HG03025 (cell line): Measurements from ENCODE around the gene FRYL.
"Not testable (repeated sequence)": the region's sequence is repeated elsewhere in the genome, so short reads cannot be mapped to it uniquely, and the experiment has no call there.

ENCODE experiments used
- ATAC-seq: cut with Tn5 transposase; IDR thresholded peaks from one replicate; pipeline ENCODE4 v1.9.1; 2021; ENCODE audit warnings: mild to moderate bottlenecking, moderate library complexity; ENCODE audit not compliant: unreplicated experiment, low FRiP score

FRYL gene

DNA sequence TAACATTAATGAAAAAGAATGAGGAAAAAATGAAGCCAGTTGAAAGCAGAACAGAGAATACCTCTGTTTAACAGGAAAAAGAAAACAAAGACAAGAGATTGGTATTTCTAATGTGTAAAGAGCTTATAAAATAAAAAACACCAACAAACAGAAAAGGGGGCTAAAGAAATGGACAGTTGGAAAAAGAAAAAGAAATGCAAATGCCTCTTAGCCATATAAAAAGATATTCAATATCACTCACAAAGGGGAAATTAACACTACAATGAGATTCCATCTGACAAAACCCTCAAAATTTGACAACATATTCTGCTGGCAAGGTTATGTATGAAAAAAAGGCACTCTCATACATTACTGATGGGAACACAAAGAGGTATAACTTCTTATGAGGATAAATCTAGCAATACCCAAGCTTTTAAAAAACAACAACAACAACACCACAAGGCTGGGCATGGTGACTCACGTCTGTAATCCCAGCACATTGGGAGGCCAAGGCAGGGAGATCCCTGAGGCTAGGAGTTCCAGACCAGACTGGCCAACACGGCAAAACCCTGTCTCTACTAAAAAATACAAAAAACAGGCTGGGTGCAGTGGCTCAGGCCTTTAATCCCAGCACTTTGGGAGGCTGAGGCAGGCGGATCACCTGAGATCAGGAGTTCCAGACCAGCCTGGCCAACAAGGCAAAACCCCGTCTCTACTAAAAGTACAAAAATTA, 75.8 kb downstream of the FRYL start:
- no peak for ATAC-seq

DNA sequence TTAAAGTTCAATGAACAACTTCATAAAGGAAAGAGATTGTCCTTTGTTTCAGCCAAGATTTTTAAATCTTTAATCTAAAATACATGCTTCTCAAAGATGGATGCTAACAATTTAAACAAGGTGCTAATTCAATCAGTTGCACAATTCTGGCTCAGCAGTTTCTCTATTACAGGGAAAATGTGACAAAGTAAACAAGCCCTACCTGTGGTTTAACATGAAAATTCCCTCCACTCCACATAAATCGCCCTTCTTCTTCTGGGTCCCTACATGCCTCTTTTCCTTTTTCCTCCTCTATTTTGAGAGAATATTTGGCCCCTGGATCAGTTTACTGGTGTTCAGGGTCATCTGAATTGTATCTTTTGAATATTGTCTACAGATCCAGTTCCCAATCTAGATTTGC, 80.6 kb downstream of the FRYL start:
- no peak for ATAC-seq

DNA sequence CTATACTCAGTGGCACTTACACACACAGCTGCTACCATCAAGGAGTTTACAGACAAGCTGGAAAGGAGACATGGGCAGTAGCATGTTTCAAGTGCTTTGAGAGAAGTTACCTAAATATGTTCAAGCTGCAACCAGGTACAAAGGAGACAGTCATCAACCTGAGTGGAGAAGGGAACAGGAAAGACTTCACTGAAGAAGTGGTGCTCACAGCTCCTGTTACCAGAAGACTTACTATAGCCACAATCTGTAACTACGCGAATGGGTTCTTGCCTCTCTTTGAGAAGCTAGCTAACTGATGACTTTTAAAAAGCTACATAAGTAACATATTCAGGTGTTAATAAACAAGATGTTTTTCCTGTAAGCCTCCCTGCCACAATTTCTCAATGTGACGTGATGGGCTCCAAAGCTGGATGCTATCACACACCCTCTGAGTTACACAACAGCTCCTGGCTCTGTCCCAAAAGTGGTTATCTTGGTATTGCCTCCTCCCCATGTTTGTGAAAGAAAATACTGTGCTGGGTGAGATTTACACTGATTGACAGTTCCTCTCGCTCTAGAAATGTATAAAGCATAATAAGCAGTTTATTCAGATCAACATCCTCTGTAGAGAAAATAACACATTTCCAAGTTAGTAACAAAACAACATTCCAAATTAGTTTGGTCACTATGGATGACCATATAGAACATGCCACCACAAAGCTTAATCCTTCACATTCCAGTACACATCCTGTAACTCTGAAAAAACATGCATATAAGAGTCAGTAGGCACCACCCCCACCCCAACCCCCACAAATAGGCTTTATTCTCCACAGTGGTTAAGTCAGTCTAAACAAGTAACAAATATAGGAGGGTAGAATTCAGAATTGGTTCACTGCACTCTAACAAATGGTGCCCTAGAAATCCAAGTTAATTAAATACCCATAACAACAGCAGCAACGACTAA, 81.8 kb downstream of the FRYL start:
- ATAC-seq = no peak

DNA sequence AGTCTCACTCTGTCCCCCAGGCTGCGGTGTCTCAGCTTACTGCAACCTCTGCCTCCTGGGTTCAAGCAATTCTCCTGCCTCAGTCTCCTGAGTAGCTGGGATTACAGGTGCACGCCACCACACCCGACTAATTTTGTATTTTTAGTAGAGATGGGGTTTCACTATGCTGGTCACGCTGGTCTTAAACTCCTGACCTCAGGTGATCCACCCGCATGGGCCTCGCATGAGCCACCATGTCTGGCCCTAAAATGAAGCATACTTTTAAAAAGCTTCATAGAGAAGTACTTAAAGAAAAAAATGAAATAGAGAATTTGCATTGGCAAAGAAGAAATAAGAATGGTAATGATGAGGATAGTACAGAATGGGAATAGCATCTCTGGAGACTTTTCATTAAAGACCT, 82.6 kb downstream of the FRYL start:
- ATAC-seq = not testable (repeated sequence)

DNA sequence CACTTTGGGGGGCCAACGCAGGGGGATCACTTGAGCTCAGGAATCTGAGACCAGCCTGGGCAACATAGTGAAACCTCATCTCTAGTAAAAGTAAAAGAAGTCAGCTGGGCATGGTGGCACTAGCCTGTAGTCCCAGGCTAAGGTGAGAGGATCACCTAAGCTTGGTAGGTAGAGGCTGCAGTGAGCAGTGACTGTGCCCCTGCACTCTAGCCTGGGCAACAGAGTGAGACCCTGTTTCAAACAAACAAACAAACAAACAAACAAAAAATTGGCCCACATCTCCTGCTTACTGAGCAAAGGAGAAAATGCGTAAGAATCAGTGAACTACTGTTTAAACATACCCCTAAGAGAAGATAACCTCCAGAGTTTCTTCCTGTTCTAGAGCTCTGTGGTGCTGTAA, 85.3 kb downstream of the FRYL start:
- ATAC-seq = no peak

DNA sequence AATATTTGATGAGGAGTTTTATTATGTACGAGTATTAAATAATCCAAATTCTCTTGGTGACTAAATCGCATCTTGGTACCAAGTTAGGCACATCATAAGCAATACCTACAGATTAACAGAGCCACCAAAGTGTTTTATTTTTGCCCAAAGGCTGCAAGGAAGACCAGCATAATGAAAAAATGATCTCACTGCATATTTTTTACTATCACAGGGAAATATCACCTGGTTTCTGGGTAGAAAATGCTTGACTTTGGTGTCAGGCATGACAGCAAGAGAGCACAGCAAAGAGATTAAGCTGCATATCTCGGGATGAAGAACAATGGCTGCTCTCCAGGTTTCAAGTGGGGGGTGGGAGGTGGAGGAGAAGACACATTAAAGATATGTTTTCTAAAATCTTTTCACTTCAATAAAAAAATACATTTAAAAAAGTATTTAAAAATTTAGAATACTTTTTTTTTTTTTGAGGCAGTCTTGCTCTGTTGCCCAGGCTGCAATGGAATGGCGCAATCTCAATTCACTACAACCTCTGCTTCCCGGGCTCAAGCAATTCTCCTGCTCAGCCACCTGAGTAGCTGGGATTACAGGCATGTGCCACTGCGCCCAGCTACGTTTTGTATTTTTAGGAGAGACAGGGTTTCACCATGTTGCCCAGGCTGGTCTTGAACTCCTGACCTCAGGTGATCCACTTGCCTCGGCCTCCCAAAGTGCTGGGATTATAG, 86.1 kb downstream of the FRYL start:
- ATAC-seq = no peak

DNA sequence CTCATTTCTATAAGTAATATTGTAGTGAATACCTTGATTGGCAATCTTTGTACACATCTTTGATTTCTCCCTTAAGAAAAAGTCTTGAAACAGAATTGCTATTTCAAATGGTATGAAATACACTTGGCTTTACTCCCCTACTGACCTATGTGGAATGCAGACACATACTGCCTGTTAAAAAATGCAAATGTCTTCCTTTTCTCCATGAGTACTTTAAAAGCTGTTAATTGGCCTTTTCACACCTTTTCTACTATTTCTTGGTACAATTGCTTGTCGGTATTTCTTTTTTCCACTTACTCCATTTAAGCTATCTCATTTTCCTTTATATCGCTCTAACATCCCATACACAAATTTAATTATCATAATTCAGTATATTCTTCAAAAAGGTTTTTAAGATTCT, 87.2 kb downstream of the FRYL start:
- no peak for ATAC-seq

DNA sequence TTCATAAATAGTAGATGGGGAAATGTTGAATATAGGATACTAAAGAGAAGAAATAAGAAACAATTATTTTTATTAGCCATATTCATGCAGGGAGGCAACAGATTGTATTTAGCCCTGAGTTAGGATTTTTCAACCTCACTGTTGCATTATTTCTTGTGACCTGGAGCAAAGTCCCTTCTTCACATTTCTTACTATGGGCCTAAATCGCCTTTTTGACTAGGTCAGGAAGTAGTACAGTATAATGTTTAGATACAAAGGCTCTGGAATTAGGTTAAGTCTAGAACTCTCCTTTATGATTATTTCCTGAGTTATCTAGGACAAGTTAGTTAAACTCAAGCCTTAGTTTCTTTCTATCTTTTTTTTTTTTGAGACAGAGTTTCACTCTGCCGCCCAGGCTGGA, 88.0 kb downstream of the FRYL start:
- ATAC-seq = no peak

DNA sequence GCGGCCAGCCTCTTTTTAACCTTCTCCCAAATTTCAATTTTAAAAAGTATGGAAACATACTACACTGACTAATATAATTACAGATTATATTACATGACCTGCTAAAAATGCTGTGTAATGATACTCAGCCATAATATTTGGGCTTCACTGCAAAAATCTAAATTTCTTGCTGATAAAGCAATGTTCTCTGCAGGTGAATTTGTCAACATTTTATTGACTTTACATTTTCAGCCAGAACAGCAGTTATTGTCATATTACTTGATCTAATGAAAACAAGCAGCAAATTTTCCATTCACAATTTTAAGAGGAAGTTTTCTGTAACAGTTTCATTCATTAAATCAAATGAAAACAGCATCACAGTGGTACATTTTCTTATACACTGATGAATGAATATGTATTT, 91.1 kb downstream of the FRYL start:
- no peak for ATAC-seq

DNA sequence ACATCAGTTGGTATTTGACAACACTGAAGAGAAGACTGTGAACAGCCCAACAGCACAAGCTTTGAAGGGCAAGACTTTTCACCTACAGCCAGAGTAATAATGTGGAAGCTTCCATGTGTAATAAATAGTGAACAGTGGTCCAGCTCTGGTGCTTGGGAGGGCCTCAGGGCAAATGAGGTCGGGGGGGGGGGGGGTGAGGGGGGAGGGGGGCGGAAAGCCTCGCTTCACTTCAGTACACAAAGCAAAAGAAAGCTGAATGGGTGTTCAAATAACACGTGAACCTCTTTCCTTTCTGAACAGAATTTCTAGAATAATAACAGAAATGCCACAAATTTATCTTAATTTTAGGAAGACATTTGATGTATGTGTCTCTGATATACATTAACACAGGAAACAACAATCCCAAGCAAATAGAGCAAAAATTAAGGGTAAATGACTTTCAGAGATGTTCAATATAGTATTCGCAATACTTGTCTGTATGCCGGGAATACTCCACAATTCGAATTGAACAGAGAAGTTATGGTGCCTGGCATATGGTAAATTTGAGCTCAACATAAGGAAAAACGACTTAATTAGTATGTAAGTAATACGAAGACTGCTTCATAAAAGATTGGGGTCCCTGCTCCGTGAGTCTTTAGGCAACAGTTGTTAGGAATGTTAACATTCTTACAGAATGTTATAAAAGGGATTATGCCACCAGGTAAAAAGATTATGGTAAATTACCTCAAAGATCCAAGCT, 92.6 kb downstream of the FRYL start:
- no peak for ATAC-seq

DNA sequence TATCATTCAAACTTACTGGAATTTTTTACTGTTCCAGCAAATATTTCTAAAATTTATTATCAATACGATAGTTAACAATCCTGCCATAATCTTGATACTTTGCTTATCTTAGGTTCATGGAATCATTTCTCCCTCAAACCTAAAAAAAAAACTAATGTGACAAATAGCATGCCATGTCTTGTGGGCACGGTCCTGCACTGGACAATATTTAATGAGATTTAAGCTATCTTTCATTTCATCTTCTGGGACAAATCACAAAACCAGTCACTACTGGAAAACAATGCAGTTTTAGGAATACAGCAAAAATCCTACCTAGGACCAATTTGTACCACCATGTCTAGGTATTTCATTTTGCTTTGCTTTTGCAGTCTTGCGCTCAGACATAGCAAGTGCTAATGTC, 93.7 kb downstream of the FRYL start:
- ATAC-seq = no peak

DNA sequence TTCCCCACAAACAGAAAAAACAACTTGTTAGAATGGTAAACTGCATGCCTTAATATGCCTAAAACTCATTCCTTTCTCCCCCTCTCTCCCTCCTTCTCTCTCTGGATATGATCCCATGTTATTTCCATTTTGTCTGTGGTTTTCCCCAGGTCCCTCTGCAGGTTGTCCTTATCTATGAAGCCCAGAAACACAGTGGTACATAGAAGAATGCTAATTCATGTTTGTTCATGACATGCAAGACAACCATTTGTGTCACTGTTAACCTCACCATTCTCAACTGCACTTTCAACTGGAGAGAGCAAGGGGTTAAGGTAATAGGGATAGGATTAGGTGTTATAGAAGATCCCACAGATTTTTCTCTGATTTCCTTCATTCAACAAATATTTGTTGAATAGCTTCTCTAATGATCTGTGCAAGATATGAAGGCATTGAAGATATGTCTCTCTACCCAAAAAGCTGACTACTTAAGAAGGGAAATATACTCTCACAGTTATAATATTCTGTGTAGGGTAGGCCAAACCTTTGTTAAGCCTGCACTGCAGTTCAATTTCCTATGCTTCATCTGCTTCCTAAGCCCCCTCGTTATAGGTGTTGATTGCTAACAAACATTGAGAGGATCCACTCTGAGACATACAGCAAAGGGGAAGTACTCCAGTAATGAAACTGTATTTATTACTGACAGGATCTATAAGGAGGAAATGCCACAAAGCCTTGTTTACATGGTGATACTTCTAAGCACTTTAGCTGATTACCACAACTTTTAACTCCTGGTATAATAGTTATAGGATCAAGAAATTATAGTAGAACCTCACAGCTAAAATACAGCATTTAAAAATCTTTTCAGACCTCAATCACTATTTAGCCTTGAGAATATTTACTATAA, 96.1 kb downstream of the FRYL start:
- ATAC-seq = no peak

DNA sequence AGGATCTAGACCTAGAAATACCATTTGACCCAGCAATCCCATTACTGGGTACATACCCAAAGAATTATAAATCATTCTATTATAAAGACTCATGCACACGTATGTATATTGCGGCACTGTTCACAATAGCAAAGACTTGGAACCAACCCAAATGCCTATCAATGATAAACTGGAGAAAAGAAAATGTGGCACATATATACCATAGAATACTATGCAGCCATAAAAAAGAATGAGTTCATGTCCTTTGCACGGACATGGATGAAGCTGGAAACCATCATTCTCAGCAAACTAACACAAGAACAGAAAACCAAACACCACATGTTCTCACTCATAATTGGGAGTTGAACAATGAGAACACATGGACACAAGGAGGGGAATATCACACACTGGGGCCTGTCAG, 97.2 kb downstream of the FRYL start:
- ATAC-seq = not testable (repeated sequence)

DNA sequence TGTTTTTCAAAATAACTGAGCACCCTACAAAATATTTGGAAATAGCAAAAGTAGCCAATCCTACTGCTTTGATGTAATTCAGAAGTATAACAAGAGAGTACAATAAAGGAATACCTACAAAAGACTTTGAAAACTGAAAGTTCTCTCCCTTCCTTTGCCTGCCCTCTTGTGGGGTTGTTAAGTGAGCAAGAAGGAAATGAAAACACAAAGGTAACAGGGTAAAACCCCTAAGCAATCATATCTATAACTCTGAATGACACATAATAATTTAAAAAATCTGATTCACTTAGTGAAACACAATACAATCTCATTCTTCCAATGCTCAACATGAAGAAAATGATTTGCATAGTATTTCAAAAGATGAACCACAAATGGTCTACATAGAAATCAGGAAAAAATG, 98.2 kb downstream of the FRYL start:
- ATAC-seq = no peak

DNA sequence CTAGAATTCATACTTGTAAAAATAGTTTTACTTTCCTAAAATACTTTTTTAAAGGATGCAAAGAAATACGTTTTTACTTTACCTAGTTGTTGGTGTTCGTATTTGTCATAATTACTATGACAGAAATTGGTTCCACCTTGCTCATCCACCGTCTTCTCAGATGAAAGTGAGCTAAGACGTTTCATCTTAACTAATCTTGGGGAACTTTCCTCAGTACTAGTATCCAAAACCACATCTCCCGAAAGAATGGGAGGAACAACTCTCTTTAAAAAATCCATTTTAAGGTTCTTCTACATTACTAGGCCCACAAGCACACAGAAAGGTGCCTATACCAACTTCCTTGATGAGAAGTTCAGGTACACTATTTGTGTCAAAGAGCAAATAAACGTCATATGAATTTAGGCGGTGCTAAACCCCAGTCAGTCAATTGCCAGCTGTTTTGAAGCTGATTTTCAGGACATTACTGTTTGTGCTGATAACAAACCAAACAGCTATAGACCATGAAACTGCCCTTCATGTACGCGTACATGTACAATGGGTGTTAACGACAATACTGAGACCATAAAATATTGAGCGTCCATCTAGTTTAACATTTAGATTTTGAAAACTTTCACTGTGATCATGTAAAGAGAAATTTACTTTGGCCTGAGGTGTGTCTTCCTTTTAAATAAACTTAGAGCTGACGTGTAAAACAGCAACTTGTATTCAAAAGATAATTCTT, 99.1 kb downstream of the FRYL start:
- ATAC-seq = no peak

DNA sequence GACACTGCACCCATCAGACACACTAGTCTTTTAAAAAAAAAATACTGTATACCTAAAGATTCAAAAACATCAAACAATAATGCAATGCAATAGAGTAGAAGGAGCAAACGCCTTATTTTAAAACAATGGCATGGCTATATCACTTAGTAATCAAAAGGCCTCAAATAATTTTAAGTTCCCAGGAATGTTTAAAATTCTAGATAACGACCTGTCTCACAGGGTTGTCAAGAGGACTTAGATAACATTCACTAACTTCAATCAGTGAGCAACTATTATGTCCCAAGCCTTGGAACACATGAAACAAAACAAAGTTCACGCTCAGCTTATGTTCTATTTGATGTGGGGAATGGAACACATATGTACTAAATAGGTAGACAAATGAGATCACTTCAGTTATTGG, 106.5 kb downstream of the FRYL start:
- ATAC-seq = no peak

DNA sequence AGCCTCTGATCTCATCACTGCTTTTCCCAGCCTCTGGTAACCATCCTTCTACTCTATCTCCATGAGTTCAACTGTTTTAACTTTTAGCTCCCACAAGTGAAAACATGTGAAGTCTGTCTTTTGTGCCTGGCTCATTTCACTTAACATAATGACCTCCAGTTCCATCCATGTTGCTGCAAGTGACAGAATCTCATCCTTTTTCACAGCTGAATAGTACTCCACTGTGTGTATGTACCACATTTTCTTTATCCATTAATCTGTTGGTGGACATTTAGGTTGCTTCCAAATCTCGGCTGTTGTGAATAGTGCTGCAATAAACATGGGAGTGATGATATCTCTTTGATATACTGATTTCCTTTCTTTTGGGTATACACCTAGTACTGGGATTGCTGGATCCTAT, 109.5 kb downstream of the FRYL start:
- ATAC-seq = no peak

DNA sequence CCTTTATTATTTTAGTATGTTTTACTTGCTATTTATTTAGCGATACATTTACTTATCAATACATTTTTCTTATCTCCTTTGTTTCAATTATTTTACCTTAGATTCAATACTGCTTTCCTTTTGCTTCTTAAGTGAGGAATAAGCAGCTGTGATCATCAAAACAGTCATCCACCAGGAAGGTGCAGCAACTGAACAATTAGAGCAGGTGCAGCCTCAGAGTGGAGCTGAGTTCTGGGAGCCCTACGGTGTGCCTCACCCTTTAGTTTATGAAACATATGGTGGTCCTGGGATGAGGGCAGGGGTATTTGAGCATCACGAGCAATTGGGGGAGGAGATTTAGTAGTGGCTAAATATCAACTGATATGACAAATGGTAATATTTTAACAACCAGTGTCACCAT, 111.0 kb downstream of the FRYL start:
- no peak for ATAC-seq
